Chondrocyte (in vitro differentiated cells): Measurements from ENCODE around the gene RAB37. TPM values are rescaled to one million over a fixed set of nuclear protein-coding genes. Genes with fewer than 3 reads are reported as not detected.
A peak's percentile ranks its signal among the peaks of the same experiment; 100 is the strongest.

Experiments used
- DNase-seq: peaks from one replicate; pipeline ENCODE4 v3.0.0; 2021; ENCODE audit warnings: mixed read lengths, low spot score
- H3K27ac Mint-ChIP-seq: one replicate; pipeline ENCODE4 v1.8.0; 2021; ENCODE audit warnings: mild to moderate bottlenecking, moderate library complexity, mixed read lengths; ENCODE audit not compliant: unreplicated experiment
- H3K27me3 Mint-ChIP-seq: 2 replicates; pipeline ENCODE4 v1.8.0; 2021; ENCODE audit warnings: low read depth, mixed read lengths
- H3K36me3 Mint-ChIP-seq: 2 replicates; pipeline ENCODE4 v1.8.0; 2021; ENCODE audit warnings: low read depth, mixed read lengths
- H3K4me1 Mint-ChIP-seq: 2 replicates; pipeline ENCODE4 v1.8.0; 2021; ENCODE audit warnings: low read depth, mild to moderate bottlenecking, mixed read lengths
- H3K4me3 Mint-ChIP-seq: one replicate; pipeline ENCODE4 v1.8.0; 2021; ENCODE audit warnings: mild to moderate bottlenecking, moderate library complexity, mixed read lengths; ENCODE audit not compliant: unreplicated experiment
- H3K9me3 Mint-ChIP-seq: 2 replicates; pipeline ENCODE4 v1.8.0; 2021; ENCODE audit warnings: low read depth, mixed read lengths
- CTCF ChIP-seq: fragments of 200-600 bp; sonication (generic); IDR thresholded peaks from 2 replicates; pipeline ENCODE4 v1.5.0; 2021; ENCODE audit warnings: antibody characterized with exemption, mild to moderate bottlenecking, moderate library complexity
- total RNA-seq: library from RNA; stranded (reverse); gene quantifications from 3 replicates; pipeline ENCODE4 v1.2.1, GENCODE V29; 2021

The RAB37 gene
- total RNA-seq, 1 donor from 2014 or later = 0.15 TPM

- no peaks in the 10 kb centered on the region for H3K9me3 Mint-ChIP-seq
- no peaks in the 10 kb centered on the region for H3K27me3 Mint-ChIP-seq
- peaks cover 23% of the 10 kb centered on the region for H3K36me3 Mint-ChIP-seq
- H3K27ac Mint-ChIP-seq = no peak overlapping the region
- DNase-seq = no peak
- TF ChIP-seq CTCF = no peak
- peaks cover 7% of the 10 kb centered on the region for H3K4me1 Mint-ChIP-seq
- H3K4me3 Mint-ChIP-seq = no peak overlapping the region
These were observed 47.2 kb downstream of the RAB37 start for GRCh38 chr17:74784125-74784810.

- DNase-seq = no peak
- peaks cover 24% of the 10 kb centered on the region for H3K36me3 Mint-ChIP-seq
- H3K9me3 Mint-ChIP-seq = no peaks in the 10 kb centered on the region
- H3K27ac Mint-ChIP-seq = no peak overlapping the region
- TF ChIP-seq CTCF = peak; percentile 54
- H3K4me3 Mint-ChIP-seq = no peak overlapping the region
- H3K27me3 Mint-ChIP-seq = no peaks in the 10 kb centered on the region
- peaks cover 7% of the 10 kb centered on the region for H3K4me1 Mint-ChIP-seq
These were observed 48.3 kb downstream of the RAB37 start for GRCh38 chr17:74785096-74785980.

GRCh38 chr17:74785981-74786360 lies 48.9 kb downstream of the RAB37 start:
- H3K9me3 Mint-ChIP-seq = no peaks in the 10 kb centered on the region
- H3K36me3 Mint-ChIP-seq = peaks cover 21% of the 10 kb centered on the region
- no peak for TF ChIP-seq CTCF
- DNase-seq = no peak
- H3K27me3 Mint-ChIP-seq = no peaks in the 10 kb centered on the region
- H3K4me1 Mint-ChIP-seq = peaks cover 7% of the 10 kb centered on the region
- H3K27ac Mint-ChIP-seq = no peak overlapping the region
- H3K4me3 Mint-ChIP-seq = no peak overlapping the region

GRCh38 chr17:74786431-74787055 lies 49.5 kb downstream of the RAB37 start:
- no peaks in the 10 kb centered on the region for H3K9me3 Mint-ChIP-seq
- no peak overlapping the region for H3K4me3 Mint-ChIP-seq
- H3K27ac Mint-ChIP-seq = no peak overlapping the region
- TF ChIP-seq CTCF = no peak
- no peaks in the 10 kb centered on the region for H3K27me3 Mint-ChIP-seq
- H3K4me1 Mint-ChIP-seq = peaks cover 7% of the 10 kb centered on the region
- no peak for DNase-seq
- H3K36me3 Mint-ChIP-seq = peaks cover 23% of the 10 kb centered on the region
